Measurements from ENCODE around the gene NID1. TPM values are rescaled to one million over a fixed set of nuclear protein-coding genes. Genes with fewer than 3 reads are reported as not detected.

Gene NID1
- total RNA-seq, 1 donor from 2014 or later = 73.0 TPM

DNA sequence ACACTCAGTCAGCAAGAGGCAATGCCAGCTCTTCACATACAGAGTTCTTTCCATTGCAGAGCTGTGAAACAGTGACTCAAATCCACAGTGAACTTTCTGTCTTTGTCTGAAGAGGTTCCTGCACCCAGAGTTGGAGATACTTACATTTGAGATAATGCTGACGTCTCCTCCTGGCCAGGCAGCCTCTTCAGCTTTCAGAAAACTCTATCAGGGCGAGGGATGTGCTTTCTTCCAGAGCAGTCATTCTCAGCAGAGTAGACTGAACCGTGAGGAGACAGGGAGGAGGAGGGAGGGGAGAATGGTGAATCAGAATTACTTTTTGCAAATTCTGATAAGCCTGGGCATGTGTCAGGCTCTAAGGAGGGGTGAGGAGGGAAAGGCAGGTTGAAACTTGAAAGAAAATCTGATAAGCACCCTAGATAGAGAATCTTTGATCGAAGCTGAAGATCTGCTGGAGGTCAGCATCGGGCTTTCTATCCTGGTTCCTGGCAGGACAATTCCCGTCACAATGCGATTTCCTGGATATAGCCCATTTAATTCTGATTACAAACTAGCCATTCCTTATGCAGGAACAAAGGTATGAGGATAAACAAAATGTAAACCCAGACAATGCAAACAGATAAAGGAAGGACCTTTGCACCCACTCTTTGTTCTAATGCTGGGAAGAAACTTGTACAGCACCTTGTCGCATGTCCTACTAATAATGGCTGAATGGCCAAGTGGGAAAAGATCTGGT is 18.9 kb upstream of the NID1 start:
- Histone ChIP-seq H3K9me3 (ENCODE audit: insufficient read depth, low read depth, low read length) (no peaks in the 10 kb centered on the region), H4K20me1 (ENCODE audit: insufficient read depth, low read length) (no peaks in the 10 kb centered on the region), H3K4me1 (ENCODE audit: insufficient read depth, low read length) (peaks cover 5% of the 10 kb centered on the region), H3K36me3 (ENCODE audit: insufficient read depth, low read length) (no peaks in the 10 kb centered on the region), H3K4me2 (ENCODE audit: low read length) (peak overlapping the region; percentile 20), H3K79me2 (ENCODE audit: insufficient read depth, low read length) (no peaks in the 10 kb centered on the region), H3K9ac (ENCODE audit: low read length) (no peak overlapping the region), H3K27ac (ENCODE audit: low read depth, low read length) (no peak overlapping the region), H3K4me3 (ENCODE audit: insufficient read depth, low read depth, low read length) (no peak overlapping the region), H2AFZ (ENCODE audit: low read depth, low read length) (peak overlapping the region; percentile 3), H3K27me3 (ENCODE audit: insufficient read depth, low read length) (no peaks in the 10 kb centered on the region)
- H3K4me1 Mint-ChIP-seq (ENCODE audit: low read depth, unreplicated experiment) = peaks cover 10% of the 10 kb centered on the region
- H3K9me3 Mint-ChIP-seq (ENCODE audit: unreplicated experiment) = no peaks in the 10 kb centered on the region
- no peak for TF ChIP-seq EZH2 (IDR thresholded peaks at IDR 0.05; ENCODE audit: insufficient read depth, low read length)
- TF ChIP-seq, protein P1, sequence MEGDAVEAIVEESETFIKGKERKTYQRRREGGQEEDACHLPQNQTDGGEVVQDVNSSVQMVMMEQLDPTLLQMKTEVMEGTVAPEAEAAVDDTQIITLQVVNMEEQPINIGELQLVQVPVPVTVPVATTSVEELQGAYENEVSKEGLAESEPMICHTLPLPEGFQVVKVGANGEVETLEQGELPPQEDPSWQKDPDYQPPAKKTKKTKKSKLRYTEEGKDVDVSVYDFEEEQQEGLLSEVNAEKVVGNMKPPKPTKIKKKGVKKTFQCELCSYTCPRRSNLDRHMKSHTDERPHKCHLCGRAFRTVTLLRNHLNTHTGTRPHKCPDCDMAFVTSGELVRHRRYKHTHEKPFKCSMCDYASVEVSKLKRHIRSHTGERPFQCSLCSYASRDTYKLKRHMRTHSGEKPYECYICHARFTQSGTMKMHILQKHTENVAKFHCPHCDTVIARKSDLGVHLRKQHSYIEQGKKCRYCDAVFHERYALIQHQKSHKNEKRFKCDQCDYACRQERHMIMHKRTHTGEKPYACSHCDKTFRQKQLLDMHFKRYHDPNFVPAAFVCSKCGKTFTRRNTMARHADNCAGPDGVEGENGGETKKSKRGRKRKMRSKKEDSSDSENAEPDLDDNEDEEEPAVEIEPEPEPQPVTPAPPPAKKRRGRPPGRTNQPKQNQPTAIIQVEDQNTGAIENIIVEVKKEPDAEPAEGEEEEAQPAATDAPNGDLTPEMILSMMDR (IDR thresholded peaks at IDR 0.05; ENCODE audit: insufficient read depth, low read depth, low read length) = no peak
- H3K36me3 Mint-ChIP-seq (ENCODE audit: low read depth, unreplicated experiment) = no peaks in the 10 kb centered on the region
- DNase-seq (ENCODE audit: low read depth) = peak; percentile 20
- no peak overlapping the region for H3K27ac Mint-ChIP-seq (ENCODE audit: unreplicated experiment)
- peaks cover 2% of the 10 kb centered on the region for H3K27me3 Mint-ChIP-seq (ENCODE audit: low read depth, unreplicated experiment)
- FAIRE-seq = no peak
- H3K4me3 Mint-ChIP-seq (ENCODE audit: unreplicated experiment) = no peak overlapping the region

DNA sequence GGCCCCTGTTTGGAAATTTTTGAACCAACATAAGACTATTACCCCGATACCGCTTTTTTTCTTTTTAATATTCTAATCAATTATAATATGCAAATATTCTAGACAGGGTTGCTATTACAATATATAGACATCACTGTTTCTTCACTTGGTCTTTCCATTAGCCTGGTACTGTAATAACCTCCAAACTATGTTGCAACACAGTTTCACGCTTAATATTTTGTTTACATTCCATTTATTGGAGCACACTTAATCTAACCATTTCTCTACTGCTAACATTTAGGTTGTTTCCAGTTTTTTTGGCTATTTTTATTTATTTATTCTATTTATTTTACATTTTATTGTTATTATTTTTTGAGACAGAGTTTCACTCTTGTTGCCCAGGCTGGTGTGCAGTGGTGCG is 17.6 kb upstream of the NID1 start:
- Mint-ChIP-seq H3K4me1 (ENCODE audit: low read depth, unreplicated experiment) (peaks cover 10% of the 10 kb centered on the region), H3K27me3 (ENCODE audit: low read depth, unreplicated experiment) (peaks cover 2% of the 10 kb centered on the region), H3K27ac (ENCODE audit: unreplicated experiment) (no peak overlapping the region), H3K4me3 (ENCODE audit: unreplicated experiment) (no peak overlapping the region), H3K9me3 (ENCODE audit: unreplicated experiment) (no peaks in the 10 kb centered on the region), H3K36me3 (ENCODE audit: low read depth, unreplicated experiment) (no peaks in the 10 kb centered on the region)
- Histone ChIP-seq H3K4me3 (ENCODE audit: insufficient read depth, low read depth, low read length) (no peak overlapping the region), H2AFZ (ENCODE audit: low read depth, low read length) (no peak overlapping the region), H3K4me1 (ENCODE audit: insufficient read depth, low read length) (peaks cover 5% of the 10 kb centered on the region), H3K27me3 (ENCODE audit: insufficient read depth, low read length) (no peaks in the 10 kb centered on the region), H3K79me2 (ENCODE audit: insufficient read depth, low read length) (no peaks in the 10 kb centered on the region), H3K27ac (ENCODE audit: low read depth, low read length) (no peak overlapping the region), H3K9ac (ENCODE audit: low read length) (no peak overlapping the region), H3K9me3 (ENCODE audit: insufficient read depth, low read depth, low read length) (no peaks in the 10 kb centered on the region), H3K36me3 (ENCODE audit: insufficient read depth, low read length) (no peaks in the 10 kb centered on the region), H4K20me1 (ENCODE audit: insufficient read depth, low read length) (no peaks in the 10 kb centered on the region), H3K4me2 (ENCODE audit: low read length) (no peak overlapping the region)
- TF ChIP-seq EZH2 (IDR thresholded peaks at IDR 0.05; ENCODE audit: insufficient read depth, low read length) = no peak
- TF ChIP-seq, protein P1 (IDR thresholded peaks at IDR 0.05; ENCODE audit: insufficient read depth, low read depth, low read length) = no peak
- no peak for DNase-seq (ENCODE audit: low read depth)
- FAIRE-seq = no peak

DNA sequence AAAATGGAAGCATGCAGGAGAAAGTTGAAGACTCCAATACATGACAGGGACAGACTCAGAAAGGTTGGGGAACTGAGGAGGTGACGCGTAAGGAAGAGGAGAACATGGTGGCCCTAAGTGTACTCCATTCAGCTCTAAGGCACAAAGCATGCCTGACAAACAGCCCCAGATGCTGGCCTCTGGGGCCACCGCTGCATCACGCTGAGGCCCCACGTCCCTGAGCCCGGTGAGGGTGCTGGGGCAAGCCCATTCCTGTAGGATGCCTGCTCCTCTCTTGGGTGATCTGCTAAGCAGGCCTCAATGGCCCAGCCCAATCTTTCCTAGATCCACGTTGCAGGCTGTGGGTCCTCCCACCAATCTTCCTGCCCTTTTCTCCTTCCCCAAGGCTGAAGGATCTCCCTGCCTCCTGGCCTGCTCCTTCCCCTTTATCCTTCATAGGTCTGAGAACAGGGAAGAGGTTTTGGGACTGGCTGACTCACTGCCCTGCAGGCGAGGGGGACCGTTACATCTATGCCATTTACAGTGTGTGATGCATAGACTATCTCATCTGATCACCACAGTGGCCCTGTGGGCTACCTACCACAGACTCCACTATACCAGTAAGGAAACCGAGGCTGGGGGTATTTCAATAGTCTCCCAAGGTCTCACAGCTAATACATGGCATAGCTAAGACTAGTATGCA is 16.8 kb upstream of the NID1 start:
- no peak for FAIRE-seq
- no peak overlapping the region for H3K4me2 ChIP-seq (ENCODE audit: low read length)
- no peaks in the 10 kb centered on the region for H3K36me3 ChIP-seq (ENCODE audit: insufficient read depth, low read length)
- no peaks in the 10 kb centered on the region for H3K36me3 Mint-ChIP-seq (ENCODE audit: low read depth, unreplicated experiment)
- no peaks in the 10 kb centered on the region for H3K9me3 Mint-ChIP-seq (ENCODE audit: unreplicated experiment)
- TF ChIP-seq, protein P1 (IDR thresholded peaks at IDR 0.05; ENCODE audit: insufficient read depth, low read depth, low read length) = no peak
- no peak for TF ChIP-seq EZH2 (IDR thresholded peaks at IDR 0.05; ENCODE audit: insufficient read depth, low read length)
- no peaks in the 10 kb centered on the region for H3K9me3 ChIP-seq (ENCODE audit: insufficient read depth, low read depth, low read length)
- peaks cover 10% of the 10 kb centered on the region for H3K4me1 Mint-ChIP-seq (ENCODE audit: low read depth, unreplicated experiment)
- no peak overlapping the region for H2AFZ ChIP-seq (ENCODE audit: low read depth, low read length)
- H3K27ac Mint-ChIP-seq (ENCODE audit: unreplicated experiment) = no peak overlapping the region
- H3K27ac ChIP-seq (ENCODE audit: low read depth, low read length) = no peak overlapping the region
- H4K20me1 ChIP-seq (ENCODE audit: insufficient read depth, low read length) = no peaks in the 10 kb centered on the region
- no peaks in the 10 kb centered on the region for H3K79me2 ChIP-seq (ENCODE audit: insufficient read depth, low read length)
- no peaks in the 10 kb centered on the region for H3K27me3 ChIP-seq (ENCODE audit: insufficient read depth, low read length)
- peaks cover 2% of the 10 kb centered on the region for H3K27me3 Mint-ChIP-seq (ENCODE audit: low read depth, unreplicated experiment)
- H3K9ac ChIP-seq (ENCODE audit: low read length) = no peak overlapping the region
- H3K4me1 ChIP-seq (ENCODE audit: insufficient read depth, low read length) = peaks cover 5% of the 10 kb centered on the region
- H3K4me3 ChIP-seq (ENCODE audit: insufficient read depth, low read depth, low read length) = no peak overlapping the region
- no peak for DNase-seq (ENCODE audit: low read depth)
- H3K4me3 Mint-ChIP-seq (ENCODE audit: unreplicated experiment) = no peak overlapping the region

Data from astrocyte (in vitro differentiated cells and primary cell).